GM21576 (cell line): ENCODE measurements around the gene GEMIN5.
"Not testable (repeated sequence)": the region's sequence is repeated elsewhere in the genome, so short reads cannot be mapped to it uniquely, and the experiment has no call there.

Experiments used
- ATAC-seq: cut with Tn5 transposase; IDR thresholded peaks from one replicate; pipeline ENCODE4 v1.9.1; 2021; ENCODE audit warnings: mild to moderate bottlenecking, moderate library complexity; ENCODE audit not compliant: unreplicated experiment

The GEMIN5 gene, protein sequence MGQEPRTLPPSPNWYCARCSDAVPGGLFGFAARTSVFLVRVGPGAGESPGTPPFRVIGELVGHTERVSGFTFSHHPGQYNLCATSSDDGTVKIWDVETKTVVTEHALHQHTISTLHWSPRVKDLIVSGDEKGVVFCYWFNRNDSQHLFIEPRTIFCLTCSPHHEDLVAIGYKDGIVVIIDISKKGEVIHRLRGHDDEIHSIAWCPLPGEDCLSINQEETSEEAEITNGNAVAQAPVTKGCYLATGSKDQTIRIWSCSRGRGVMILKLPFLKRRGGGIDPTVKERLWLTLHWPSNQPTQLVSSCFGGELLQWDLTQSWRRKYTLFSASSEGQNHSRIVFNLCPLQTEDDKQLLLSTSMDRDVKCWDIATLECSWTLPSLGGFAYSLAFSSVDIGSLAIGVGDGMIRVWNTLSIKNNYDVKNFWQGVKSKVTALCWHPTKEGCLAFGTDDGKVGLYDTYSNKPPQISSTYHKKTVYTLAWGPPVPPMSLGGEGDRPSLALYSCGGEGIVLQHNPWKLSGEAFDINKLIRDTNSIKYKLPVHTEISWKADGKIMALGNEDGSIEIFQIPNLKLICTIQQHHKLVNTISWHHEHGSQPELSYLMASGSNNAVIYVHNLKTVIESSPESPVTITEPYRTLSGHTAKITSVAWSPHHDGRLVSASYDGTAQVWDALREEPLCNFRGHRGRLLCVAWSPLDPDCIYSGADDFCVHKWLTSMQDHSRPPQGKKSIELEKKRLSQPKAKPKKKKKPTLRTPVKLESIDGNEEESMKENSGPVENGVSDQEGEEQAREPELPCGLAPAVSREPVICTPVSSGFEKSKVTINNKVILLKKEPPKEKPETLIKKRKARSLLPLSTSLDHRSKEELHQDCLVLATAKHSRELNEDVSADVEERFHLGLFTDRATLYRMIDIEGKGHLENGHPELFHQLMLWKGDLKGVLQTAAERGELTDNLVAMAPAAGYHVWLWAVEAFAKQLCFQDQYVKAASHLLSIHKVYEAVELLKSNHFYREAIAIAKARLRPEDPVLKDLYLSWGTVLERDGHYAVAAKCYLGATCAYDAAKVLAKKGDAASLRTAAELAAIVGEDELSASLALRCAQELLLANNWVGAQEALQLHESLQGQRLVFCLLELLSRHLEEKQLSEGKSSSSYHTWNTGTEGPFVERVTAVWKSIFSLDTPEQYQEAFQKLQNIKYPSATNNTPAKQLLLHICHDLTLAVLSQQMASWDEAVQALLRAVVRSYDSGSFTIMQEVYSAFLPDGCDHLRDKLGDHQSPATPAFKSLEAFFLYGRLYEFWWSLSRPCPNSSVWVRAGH (N-terminal part only)

GRCh38 chr5:154937718-154938466 lies at the start of gene GEMIN5:
Gene GEMIN5, minus strand, starts transcription at chr5:154938211. Its CDS starts 78 bp downstream, at chr5:154938133.
- peak; percentile 83 for ATAC-seq

DNA sequence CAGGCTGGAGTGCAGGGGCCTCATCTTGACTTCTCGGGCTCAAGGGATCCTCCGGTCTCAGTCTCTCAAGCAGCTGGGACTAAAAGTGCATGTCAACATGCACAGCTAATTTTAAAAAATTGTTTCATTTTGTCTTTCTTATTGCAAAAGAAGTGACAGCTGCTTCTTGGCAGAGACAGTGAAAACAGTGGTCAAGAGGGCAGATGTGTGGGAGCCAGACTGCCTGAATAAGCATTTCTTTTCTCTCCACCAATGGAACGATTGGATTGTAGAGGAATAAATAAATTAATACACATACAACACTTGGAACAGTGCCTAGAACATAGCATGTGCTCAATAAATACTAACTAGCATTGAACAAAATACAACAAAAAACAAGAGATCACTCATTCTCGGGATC lies 48.1 kb upstream of the GEMIN5 start:
- no peak for ATAC-seq

DNA sequence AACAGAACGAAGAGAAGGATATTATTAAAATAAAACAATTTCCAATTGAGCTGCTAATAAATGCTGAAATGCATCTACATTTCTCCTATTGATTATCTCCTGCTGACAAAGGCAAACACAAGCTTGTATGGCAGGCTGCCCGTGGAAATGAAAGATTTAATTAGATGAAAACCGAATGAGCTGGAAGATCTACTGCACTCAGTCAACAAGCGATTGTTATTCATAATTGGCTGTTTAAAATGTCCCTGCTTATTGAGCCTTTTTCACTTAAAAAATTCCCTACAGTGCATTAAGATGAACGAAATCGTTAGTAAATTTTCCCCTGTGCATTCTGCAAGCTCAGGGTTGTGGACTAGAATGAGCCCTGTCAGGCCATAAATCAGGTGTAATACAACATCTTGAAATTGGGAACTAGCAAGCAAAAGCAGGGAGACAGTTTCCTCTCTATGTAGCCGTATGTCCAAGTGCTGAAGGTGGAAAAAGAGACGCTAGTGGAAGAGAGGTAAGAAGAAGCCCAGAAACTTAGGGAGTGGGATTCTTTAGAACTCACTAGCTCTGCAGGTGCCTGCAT lies 47.0 kb upstream of the GEMIN5 start:
- no peak for ATAC-seq

DNA sequence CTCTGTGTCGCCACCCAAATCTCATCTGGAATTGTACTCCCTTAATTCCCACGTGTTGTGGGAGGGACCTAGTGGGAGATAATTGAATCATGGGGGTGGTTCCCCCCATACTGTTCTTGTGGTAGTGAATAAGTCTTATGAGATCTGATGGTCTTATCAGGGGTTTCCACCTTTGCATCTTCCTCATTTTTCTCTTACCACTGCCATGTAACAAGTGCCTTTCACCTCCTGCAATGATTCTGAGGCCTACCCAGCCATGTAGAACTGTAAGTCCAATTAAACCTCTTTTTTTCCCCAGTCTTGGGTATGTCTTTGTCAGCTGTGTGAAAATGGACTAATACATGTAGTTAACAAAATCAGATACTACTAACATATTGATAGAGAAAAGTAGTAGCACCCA lies 40.3 kb upstream of the GEMIN5 start:
- ATAC-seq = not testable (repeated sequence)

- ATAC-seq = no peak
Measured at GRCh38 chr5:154977409-154977808, 39.4 kb upstream of the GEMIN5 start.

DNA sequence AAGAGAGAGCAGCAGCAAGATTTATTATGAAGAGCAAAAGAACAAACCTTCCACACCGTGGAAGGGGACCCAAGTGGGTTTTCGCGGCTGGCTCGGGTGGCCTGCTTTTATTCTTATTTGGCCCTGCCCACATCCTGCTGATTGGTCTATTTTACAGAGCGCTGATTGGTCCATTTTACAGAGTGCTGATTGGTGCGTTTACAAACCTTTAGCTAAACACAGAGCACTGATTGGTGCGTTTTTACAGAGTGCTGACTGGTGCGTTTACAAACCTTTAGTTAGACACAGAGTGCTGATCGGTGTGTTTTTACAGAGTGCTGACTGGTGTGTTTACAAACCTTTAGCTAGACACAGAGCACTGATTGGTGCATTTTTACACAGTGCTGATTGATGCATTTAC lies 38.1 kb upstream of the GEMIN5 start:
- ATAC-seq = not testable (repeated sequence)

- no peak for ATAC-seq
Measured at GRCh38 chr5:154972476-154973080, 34.6 kb upstream of the GEMIN5 start.

DNA sequence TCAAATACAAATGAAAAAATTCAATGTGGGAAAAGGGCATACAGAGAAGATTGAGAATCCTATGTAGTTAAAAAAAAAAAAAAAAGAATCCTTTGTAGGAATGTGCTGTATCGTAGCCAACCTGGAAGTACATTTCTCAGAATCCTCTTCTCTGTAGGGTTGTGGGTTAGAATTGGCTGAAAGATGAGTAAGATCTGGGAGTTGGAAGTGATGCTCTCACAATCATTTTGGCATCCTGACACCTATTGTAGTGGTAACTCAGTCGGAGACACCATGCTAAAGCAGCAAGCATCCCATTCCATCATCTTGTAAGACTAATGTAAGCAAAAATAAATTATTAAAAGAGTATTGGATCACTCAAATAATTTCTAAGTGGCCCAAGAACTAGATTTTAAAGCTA lies 33.5 kb upstream of the GEMIN5 start:
- no peak for ATAC-seq

DNA sequence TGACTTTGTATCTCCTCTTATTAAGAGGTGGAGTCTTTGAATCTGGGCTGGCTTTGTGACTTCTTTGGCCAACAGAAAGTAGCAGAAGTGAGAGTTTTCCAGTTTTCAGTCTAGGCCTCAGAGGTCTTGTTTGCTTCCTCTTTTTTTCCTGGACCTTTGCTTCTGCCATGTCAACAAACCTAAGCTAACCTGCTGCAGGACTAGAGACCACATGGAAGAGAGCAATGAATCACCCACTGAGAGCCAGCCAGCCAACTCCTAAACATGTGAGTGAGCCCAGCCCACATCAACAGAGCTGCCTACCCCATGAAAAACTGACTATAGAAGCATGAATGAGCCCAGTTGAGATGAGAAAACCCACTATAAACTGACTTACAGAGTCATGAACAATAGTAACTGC lies 32.7 kb upstream of the GEMIN5 start:
- no peak for ATAC-seq

GRCh38 chr5:154968953-154969352 lies 30.9 kb upstream of the GEMIN5 start:
- no peak for ATAC-seq

DNA sequence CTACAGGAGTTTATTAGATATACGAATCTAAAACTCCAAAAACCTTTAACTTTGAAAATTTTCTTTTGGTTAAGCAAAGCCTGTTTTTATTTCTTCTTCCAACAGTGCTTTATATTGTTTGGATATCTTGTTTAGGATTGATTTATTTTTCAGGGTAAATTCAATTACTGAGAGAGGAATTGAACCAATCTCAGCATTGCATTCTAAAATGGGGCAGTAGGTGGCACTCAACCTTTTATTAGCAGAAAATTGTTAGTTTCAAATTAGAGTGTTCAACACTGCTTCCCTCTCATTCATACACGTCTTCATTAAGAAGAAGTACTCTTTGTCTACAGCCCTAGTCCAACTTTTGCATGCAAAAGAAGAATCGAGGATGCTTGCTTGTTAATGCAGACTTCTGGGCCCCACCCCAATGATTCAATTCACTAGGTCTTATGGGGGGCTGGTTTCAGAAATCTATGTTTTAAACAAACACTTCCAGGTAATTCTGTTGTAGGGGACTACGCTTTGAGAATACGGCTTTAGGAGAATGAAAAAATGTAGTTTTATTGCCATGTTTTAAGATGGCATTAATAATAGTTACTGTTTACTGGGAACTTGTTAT lies 29.5 kb upstream of the GEMIN5 start:
- no peak for ATAC-seq

DNA sequence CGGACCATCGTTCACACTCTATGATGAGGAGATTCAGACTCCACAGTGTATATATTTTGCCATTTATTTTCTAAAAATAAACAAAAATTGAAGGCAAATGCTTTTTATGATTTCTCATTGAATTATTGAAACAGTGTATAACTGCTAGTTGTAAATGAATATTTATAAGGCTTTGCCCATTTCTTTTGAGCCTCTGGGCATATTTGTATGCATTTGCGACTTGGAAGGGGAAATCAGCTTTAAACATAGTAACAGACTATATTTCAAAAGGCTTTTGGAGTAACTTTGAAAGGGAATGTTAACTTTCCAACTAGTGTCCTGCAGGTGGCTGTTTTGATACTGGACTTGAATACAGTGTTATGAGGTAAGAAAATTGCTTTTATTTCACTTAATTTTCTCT lies 28.9 kb upstream of the GEMIN5 start:
- no peak for ATAC-seq

- no peak for ATAC-seq
Measured at GRCh38 chr5:154966081-154966841, 28.2 kb upstream of the GEMIN5 start.

DNA sequence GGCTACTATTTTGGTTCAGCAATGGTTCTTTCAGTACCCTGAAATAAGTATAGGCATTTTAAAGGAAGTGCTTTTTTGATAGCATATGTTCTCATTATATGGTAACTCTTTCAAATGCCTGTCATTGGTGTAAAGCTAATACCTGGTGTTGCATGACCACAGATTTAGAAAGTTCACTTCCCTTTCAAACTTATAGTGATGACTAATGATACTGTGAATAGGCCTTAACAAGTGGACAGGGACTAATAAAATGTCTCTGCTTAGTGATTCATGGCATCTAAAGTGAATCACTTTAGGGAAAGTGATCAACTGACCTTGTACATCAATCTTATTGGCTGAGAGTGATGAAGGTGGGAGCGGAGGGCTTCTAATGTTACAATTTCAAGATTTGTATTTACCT lies 24.5 kb upstream of the GEMIN5 start:
- ATAC-seq = peak; percentile 93

- no peak for ATAC-seq
Measured at GRCh38 chr5:154956712-154957111, 18.7 kb upstream of the GEMIN5 start.

GRCh38 chr5:154949781-154950180 lies 11.8 kb upstream of the GEMIN5 start:
- no peak for ATAC-seq

DNA sequence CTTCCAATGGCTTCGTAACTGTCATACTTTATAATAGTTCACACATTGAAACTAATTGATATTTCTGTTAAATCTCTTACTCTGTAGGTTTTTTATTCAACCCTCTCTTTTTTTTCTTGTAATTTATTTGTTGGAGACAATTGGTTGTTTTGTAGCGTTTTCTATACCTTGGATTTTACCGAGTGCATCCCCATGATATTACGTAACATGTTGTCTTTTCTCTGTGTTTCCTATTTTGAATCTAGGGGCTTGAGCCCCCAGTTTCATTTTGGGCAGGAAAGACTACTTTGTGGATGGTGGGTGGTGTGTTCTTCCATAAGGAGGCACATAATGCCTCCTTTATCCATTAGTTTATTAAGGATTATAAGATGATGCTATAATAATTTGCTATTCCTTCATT lies 10.3 kb upstream of the GEMIN5 start:
- ATAC-seq = no peak

DNA sequence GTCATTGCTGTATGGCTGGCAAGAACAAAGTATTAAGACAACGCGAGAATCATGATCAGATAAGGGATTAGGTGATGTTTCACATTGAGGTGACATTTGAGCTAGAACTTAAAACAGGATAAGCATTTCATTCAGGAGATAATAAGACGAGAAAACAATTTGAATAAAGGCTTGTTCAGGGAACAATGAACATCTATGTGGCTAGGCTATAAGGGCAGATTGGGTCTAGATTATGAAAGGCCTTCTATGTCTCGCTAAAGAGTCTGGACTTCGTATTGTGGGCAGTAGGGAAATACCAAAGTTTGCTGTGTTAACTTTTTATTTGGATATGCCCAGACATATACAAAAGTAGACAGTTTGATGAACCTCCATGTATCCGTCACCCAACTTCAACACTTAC lies 9.8 kb upstream of the GEMIN5 start:
- ATAC-seq = no peak
